ENCODE measurements around the gene TMEM120B. TPM values are rescaled to one million over a fixed set of nuclear protein-coding genes. Genes with fewer than 3 reads are reported as not detected.

TMEM120B gene
- total and polyA plus RNA-seq, 4 donors, result 3.9 to 17.7 (median 8.1) TPM

DNA sequence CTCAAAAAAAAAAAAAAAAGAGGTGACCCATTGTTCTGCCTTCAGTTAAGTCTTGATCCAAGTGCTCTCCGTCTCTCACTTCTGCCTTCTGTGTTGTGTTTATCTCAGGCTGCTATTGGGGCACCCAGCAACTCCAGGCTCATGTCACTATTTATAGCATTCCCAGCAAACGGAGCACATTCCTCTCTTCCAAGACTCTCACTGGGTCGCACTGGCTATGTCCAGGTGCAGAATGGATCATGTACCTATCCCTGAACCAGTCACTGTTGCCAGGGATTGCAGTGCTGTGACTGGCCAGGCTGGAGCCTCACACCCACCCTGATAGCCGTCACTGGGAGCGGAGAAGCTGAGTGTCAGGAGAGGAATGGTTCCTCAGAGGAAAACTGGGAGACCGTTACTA lies 49.7 kb downstream of the TMEM120B start:
- Histone ChIP-seq H3K27ac (ENCODE audit: low read depth in 1 of 2, low read length in 1 of 2) (no peak overlapping the region), H3K9me3 (ENCODE audit: control insufficient read depth in 4 of 4, insufficient read depth in 3 of 4, low read length in 3 of 4) (peaks cover 0 to 2% (median 0%) of the 10 kb centered on the region in 4 donors), H3K9ac (ENCODE audit: insufficient read depth in 1 of 2, low read length in 2 of 2) (no peak overlapping the region), H3K4me1 (ENCODE audit: control insufficient read depth in 5 of 5, insufficient read depth in 5 of 5, low read length in 5 of 5) (peaks cover 0 to 4% (median 0%) of the 10 kb centered on the region in 5 donors), H3K36me3 (ENCODE audit: control insufficient read depth in 4 of 4, insufficient read depth in 4 of 4, low read length in 4 of 4) (peaks cover 0 to 13% (median 0%) of the 10 kb centered on the region in 4 donors), H3K4me3 (no peak overlapping the region), H3K27me3 (ENCODE audit: control insufficient read depth in 3 of 3, insufficient read depth in 3 of 3, low read length in 2 of 3) (no peaks in the 10 kb centered on the region)
- DNase-seq, result no peak
- WGBS, 2 donors, result 76 to 84% methylated on average over 6 of the region's 6 CpGs
- ATAC-seq (ENCODE audit: insufficient read depth, low FRiP score), result no peak
- TF ChIP-seq, protein P1, sequence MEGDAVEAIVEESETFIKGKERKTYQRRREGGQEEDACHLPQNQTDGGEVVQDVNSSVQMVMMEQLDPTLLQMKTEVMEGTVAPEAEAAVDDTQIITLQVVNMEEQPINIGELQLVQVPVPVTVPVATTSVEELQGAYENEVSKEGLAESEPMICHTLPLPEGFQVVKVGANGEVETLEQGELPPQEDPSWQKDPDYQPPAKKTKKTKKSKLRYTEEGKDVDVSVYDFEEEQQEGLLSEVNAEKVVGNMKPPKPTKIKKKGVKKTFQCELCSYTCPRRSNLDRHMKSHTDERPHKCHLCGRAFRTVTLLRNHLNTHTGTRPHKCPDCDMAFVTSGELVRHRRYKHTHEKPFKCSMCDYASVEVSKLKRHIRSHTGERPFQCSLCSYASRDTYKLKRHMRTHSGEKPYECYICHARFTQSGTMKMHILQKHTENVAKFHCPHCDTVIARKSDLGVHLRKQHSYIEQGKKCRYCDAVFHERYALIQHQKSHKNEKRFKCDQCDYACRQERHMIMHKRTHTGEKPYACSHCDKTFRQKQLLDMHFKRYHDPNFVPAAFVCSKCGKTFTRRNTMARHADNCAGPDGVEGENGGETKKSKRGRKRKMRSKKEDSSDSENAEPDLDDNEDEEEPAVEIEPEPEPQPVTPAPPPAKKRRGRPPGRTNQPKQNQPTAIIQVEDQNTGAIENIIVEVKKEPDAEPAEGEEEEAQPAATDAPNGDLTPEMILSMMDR (IDR thresholded peaks at IDR 0.05; ENCODE audit: control extremely low read depth, extremely low read depth), result no peak

DNA sequence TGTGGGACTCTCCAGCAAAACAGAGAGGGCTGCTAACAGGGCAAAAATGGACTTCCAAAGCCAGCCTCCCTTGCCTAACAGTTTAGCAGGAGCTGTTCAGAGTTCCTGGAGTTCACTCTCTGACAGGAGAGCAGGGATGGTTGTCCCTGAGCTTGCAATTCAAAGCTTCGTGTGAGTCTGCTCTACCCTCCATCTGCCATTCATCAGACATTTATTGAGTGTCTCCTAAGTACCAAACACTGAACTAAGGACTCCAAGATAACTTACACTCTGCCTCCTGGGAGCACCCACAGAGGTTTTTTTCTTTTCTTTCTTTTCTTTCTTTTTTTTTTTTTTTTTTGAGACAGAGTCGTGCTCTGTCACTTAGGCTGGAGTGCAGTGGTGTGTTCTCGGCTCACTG lies 52.3 kb downstream of the TMEM120B start:
- WGBS, 2 donors, result 93 to 100% methylated on average over 3 of the region's 3 CpGs

DNA sequence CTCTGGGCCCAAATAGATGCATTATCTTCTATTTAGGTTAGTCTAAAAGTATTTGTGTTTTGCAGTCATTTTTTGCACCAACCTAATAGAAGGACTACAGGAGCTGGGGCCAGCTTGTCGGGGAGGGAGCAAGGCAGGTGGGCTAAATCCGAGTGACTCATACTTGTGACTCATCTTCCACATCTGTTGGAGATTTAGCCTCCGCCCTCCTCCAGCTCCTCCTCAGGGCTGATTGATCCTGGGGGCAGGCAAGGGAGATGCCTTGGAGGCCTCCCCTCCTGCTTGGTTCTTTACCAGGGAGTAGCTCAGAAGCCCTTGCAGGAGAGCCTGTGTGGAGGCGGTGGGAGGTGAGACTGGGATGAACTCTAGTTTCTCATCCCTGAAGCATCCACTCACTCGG lies 53.0 kb downstream of the TMEM120B start:
- H3K9ac ChIP-seq (ENCODE audit: insufficient read depth in 1 of 2, low read length in 2 of 2), result no peak overlapping the region
- WGBS, 2 donors, result 88 to 93% methylated on average over 5 of the region's 5 CpGs
- H3K9me3 ChIP-seq (ENCODE audit: control insufficient read depth in 4 of 4, insufficient read depth in 3 of 4, low read length in 3 of 4), result peaks cover 0 to 2% (median 0%) of the 10 kb centered on the region in 4 donors
- no peaks in the 10 kb centered on the region for H3K27me3 ChIP-seq (ENCODE audit: control insufficient read depth in 3 of 3, insufficient read depth in 3 of 3, low read length in 2 of 3)
- no peak for DNase-seq
- H3K27ac ChIP-seq (ENCODE audit: low read depth in 1 of 2, low read length in 1 of 2), result no peak overlapping the region
- peaks cover 0 to 13% (median 0%) of the 10 kb centered on the region in 4 donors for H3K36me3 ChIP-seq (ENCODE audit: control insufficient read depth in 4 of 4, insufficient read depth in 4 of 4, low read length in 4 of 4)
- TF ChIP-seq, protein P1 (IDR thresholded peaks at IDR 0.05; ENCODE audit: control extremely low read depth, extremely low read depth), result no peak
- ATAC-seq (ENCODE audit: insufficient read depth, low FRiP score), result no peak
- H3K4me1 ChIP-seq (ENCODE audit: control insufficient read depth in 5 of 5, insufficient read depth in 5 of 5, low read length in 5 of 5), result peaks cover 0 to 11% (median 0%) of the 10 kb centered on the region in 5 donors
- no peak overlapping the region for H3K4me3 ChIP-seq

More for the DNA sequence above, 52.3 kb downstream of the TMEM120B start:
- TF ChIP-seq, protein P1 (IDR thresholded peaks at IDR 0.05; ENCODE audit: control extremely low read depth, extremely low read depth), result no peak
- no peak for DNase-seq
- no peak for ATAC-seq (ENCODE audit: insufficient read depth, low FRiP score)
- H3K27ac ChIP-seq (ENCODE audit: low read depth in 1 of 2, low read length in 1 of 2), result no peak overlapping the region
- peaks cover 0 to 2% (median 0%) of the 10 kb centered on the region in 4 donors for H3K9me3 ChIP-seq (ENCODE audit: control insufficient read depth in 4 of 4, insufficient read depth in 3 of 4, low read length in 3 of 4)
- H3K36me3 ChIP-seq (ENCODE audit: control insufficient read depth in 4 of 4, insufficient read depth in 4 of 4, low read length in 4 of 4), result peaks cover 0 to 13% (median 0%) of the 10 kb centered on the region in 4 donors
- H3K9ac ChIP-seq (ENCODE audit: insufficient read depth in 1 of 2, low read length in 2 of 2), result no peak overlapping the region
- peaks cover 0 to 6% (median 0%) of the 10 kb centered on the region in 5 donors for H3K4me1 ChIP-seq (ENCODE audit: control insufficient read depth in 5 of 5, insufficient read depth in 5 of 5, low read length in 5 of 5)
- H3K4me3 ChIP-seq, result no peak overlapping the region
- no peaks in the 10 kb centered on the region for H3K27me3 ChIP-seq (ENCODE audit: control insufficient read depth in 3 of 3, insufficient read depth in 3 of 3, low read length in 2 of 3)
